T-helper 1 cell (primary cell): ENCODE measurements around the gene PRPF31.

Experiments used
- DNase-seq, 5 donors: peaks; one replicate each; pipeline ENCODE4 v3.0.0-alpha.2; 2012 to 2020

The PRPF31 gene

GRCh38 chr19:54142166-54142780 is 26.7 kb downstream of the PRPF31 start:
- DNase-seq = no peak

- DNase-seq = no peak
Observed at GRCh38 chr19:54145541-54146158, 30.1 kb downstream of the PRPF31 start.

DNA sequence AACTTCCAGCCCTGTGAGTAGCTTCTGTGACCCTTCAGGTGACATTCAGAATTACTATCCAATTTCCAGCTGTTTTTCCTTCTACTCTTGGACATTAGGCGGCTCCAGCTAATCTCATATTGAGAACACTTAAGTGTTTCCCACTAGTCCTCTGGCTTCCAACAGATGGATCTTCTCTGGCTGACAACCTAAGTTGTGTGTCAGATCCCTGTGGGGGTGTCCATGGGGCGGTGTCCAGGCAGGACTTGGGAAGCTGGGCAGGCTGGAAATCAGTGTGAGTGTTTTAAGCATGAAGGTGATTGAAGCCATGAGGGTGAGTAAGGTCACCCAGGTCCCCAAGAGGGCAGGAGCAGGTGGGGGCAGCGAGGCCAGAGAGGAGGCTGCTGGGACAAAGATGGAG is 32.1 kb downstream of the PRPF31 start:
- no peak for DNase-seq

GRCh38 chr19:54148158-54148557 is 32.6 kb downstream of the PRPF31 start:
- DNase-seq = no peak

GRCh38 chr19:54149021-54149812 is 33.7 kb downstream of the PRPF31 start:
- DNase-seq = no peak

DNA sequence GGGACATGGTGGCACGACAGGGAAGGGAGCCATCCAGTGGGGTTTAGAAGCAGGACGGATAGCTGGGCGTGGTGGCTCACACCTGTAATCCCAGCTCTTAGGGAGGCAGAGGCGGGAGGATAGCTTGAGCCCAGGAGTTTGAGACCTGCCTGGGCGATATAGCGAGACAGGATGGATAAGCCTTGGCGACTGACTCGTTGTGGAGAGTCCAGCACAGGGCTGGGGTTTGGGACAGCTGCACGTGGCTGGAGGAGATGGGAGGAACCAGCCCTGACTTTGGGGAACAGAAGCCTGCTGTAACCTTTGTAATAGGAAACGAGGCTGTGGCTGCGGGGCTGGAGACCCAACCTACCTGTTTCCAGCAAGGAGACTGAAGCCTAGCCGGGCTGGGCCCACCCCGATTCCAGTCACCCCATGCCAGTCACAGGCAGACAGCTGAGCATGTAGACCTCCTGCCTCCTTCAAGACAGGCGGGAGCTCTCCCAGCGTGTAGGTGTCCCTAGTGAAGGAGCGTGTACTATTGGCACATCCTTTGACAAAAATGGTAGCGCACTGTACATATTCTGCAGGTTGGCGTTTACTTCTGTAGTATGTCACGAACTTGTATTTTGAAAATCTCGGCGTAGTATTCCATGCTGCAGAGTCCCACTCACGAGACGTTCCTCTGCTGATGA is 35.9 kb downstream of the PRPF31 start:
- no peak for DNase-seq

GRCh38 chr19:54152267-54152666 is 36.7 kb downstream of the PRPF31 start:
- DNase-seq = no peak

GRCh38 chr19:54152878-54153524 is 37.4 kb downstream of the PRPF31 start:
- no peak for DNase-seq

DNA sequence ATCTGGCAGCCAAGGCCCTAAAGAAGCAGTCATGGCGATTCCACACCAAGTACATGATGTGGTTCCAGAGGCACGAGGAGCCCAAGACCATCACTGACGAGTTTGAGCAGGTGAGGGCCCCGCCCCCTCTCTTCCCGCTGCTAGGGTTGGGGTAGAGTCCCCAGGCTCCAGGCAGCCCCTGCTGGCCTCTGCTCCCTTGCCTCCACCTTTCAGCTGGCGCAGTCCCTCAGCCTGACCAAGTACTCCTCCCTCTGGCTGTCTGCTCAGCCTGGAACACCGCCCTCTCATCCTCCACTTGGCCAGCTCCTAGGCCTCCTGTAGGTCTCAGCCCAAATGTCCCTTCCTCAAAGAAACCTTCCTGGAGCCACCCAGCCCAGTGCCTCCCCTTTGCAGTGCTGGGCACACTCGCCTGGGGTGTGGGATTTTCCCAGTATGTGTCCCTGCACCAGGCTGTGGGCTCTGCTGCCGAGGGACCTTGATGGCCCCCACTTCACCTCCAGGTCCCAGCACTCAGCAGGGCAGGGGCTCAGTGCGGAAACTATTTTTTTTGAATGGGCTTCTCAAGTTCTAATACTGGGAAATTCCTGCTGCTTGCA is 38.3 kb downstream of the PRPF31 start:
- DNase-seq = no peak

- peak in 2 of 5 donors; percentile 28 to 61 for DNase-seq
Observed at GRCh38 chr19:54154603-54155345, 39.2 kb downstream of the PRPF31 start.

DNA sequence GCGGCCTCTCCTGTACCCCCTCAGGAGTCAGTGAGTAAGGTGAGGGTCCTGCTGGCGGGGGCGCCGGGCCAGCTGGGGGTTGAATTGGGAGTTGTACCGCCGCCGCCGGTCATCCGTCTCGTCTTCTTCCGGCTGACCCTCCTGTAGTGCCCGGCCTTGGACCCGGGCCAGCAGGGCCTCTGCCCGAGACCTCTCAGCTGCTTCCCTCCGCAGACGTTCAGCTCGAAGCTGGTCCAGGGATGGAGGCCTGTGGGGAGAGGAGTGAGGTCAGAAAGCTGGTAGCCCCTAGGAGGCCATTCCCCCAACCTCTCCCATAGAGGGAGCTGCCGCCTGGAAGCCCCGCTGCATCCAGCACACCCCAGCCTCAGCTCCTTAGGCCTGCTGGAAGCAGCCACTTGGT is 40.1 kb downstream of the PRPF31 start:
- no peak for DNase-seq

- no peak for DNase-seq
Observed at GRCh38 chr19:54156490-54156889, 40.9 kb downstream of the PRPF31 start.

- no peak for DNase-seq
Observed at GRCh38 chr19:54156953-54157352, 41.4 kb downstream of the PRPF31 start.

DNA sequence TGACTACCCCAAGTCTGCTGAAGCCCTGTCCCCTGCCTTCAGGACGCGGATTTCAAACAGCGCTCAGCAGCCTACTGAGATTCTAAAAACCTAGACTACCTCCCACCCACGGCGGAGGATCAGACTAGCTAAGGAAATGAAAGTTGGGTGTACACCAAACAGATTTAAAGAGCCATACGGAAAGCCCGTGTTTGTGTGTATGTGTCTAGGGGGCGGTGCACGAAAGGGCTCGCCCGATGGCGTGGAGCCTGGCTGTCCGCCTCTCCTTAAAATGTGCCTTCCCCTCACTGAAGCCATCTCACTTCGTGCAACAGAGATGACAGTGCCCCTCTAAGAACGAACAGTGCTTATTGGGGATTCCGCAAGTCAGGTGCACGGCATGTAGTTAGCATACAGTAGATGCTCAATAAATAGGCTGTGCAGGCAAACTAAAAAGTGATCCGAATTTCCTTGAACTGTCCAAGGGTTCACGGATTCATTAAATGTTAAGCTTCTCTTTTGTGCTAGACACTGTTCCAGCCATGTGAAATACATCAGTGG is 43.3 kb downstream of the PRPF31 start:
- DNase-seq = peak in 1 of 5 donors; percentile 27

DNA sequence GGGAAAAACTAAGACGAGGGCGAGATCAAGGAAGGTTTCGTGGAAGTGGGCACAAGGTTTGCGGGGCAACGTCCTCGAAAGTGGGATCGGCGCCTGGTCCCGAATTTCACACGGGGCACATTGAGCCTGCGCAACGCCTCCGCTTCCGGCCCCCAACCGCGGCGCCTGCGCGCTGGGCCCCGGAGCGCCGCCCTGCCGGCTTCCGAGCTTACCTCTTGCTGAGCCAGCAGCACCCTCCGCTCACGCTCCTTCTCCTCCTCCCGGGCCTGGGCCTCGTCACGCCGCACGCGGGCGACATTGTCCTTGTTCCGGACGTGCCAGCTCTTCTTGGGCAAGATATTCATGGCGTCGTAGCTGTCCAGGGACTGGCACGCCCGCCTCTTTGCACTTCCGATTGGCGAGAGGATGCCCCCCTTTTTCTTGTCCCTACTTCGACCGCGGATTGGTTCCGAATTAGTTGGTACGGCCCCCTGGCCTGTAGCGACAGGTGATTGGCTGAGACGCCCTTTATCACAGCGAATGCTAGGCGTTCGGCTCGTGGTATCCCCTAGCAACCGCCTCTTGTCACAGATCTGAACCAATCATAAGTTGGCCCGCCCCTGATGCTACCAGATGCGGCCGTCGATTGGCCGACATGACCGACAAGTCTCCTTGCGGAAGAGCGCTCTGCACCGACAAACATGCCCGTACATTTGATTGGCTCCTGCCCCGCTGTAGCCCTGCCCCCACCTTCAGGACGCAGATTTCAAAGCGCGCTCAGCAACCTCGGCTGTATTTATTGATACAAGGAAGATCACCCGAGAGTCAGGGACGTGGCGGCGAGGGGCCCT is 44.0 kb downstream of the PRPF31 start, which contains the start of gene LENG1:
LENG1 (minus strand) TSS at position 370 of the 830 bp plus-strand sequence; CDS start at position 344, 26 bp downstream.
- peak; percentile 98 to 100 (median 99) for DNase-seq

DNA sequence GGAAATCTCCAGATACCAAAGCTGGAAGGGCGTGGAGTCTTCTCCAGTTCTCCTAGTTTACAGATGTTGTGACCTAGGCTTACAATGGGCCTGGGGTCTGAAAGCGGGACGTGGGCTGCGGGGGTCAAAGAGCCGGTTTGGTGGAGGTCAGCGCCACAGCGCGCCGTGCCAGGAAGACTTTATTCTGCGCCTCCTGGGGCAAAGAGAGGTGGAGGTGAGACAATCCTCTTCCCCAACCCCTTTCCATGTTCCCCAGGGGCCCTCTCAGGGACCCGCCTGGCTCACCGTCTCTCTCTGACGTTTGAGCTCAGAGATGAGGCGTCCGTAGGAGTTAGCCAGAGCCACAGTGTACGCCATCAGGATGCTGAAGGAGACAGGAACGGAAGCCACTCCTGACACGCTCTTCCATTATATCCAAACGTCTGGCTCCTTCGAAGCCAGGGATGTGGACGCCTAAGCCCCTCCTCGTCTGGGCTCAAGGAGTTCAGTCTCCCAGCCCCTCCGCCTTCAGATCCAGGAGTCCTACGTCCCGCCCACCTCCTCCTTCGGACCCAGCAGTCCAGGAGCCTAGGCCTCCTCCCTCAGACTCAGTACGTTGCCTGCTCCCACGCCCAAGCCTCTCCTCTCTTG is 44.7 kb downstream of the PRPF31 start:
- DNase-seq = no peak

- no peak for DNase-seq
Observed at GRCh38 chr19:54160854-54161253, 45.3 kb downstream of the PRPF31 start.

- peak; percentile 63 to 85 (median 77) for DNase-seq
Observed at GRCh38 chr19:54162241-54162805, 46.8 kb downstream of the PRPF31 start.

GRCh38 chr19:54162884-54163283 is 47.3 kb downstream of the PRPF31 start:
- DNase-seq = no peak
